Neural cell (in vitro differentiated cells): ENCODE data around the gene ZNF582.
A peak's percentile ranks its signal among the peaks of the same experiment; 100 is the strongest.

ENCODE experiments used
- CTCF ChIP-seq: fragments of 450-650 bp; IDR thresholded peaks from 2 replicates; pipeline ENCODE4 v1.5.1; 2014; ENCODE audit warnings: antibody characterized with exemption, mild to moderate bottlenecking, moderate library complexity; ENCODE audit not compliant: poor library complexity, severe bottlenecking
- EP300 ChIP-seq: fragments of 450-650 bp; conservative IDR thresholded peaks from 2 replicates; pipeline ENCODE4 v1.6.1; 2014; ENCODE audit warnings: antibody characterized with exemption, mild to moderate bottlenecking, moderate library complexity; ENCODE audit not compliant: poor library complexity, severe bottlenecking
- EZH2 ChIP-seq: fragments of 200-600, 300-800 bp; shearing (Covaris generic), sonication (generic); IDR thresholded peaks from 2 replicates; pipeline ENCODE4 v1.6.1; 2014; ENCODE audit warnings: antibody characterized with exemption, low read length, borderline replicate concordance, mild to moderate bottlenecking; ENCODE audit not compliant: insufficient read depth, poor library complexity, severe bottlenecking
- POLR2AphosphoS5 ChIP-seq: IDR thresholded peaks from 2 replicates; pipeline ENCODE4 v1.6.1; 2012
- RAD21 ChIP-seq: fragments of 450-650 bp; conservative IDR thresholded peaks from 2 replicates; pipeline ENCODE4 v1.6.1; 2014; ENCODE audit warnings: antibody characterized with exemption, mild to moderate bottlenecking, moderate library complexity
- REST ChIP-seq: IDR thresholded peaks from 2 replicates; pipeline ENCODE4 v1.6.1; 2012; ENCODE audit warnings: borderline replicate concordance
- SMC3 ChIP-seq: fragments of 450-650 bp; conservative IDR thresholded peaks from 2 replicates; pipeline ENCODE4 v1.6.1; 2014; ENCODE audit warnings: antibody characterized with exemption, mild to moderate bottlenecking, moderate library complexity; ENCODE audit not compliant: poor library complexity

- TF ChIP-seq CTCF = peak; percentile 76
- TF ChIP-seq REST = no peak
- no peak for TF ChIP-seq POLR2AphosphoS5
- TF ChIP-seq SMC3 = peak; percentile 77
- peak; percentile 79 for TF ChIP-seq RAD21
- no peak for TF ChIP-seq EZH2
- TF ChIP-seq EP300 = no peak
Measured at GRCh38 chr19:56333506-56333905, 59.8 kb downstream of the ZNF582 start.
